Ovary (tissue), 9 donors: Measurements from ENCODE around the gene PDCD2. TPM values are rescaled to one million over a fixed set of nuclear protein-coding genes. Genes with fewer than 3 reads are reported as not detected.
A peak's percentile ranks its signal among the peaks of the same experiment; 100 is the strongest.

ENCODE experiments used
- DNase-seq, 5 donors: peaks; one replicate each; pipeline ENCODE4 v3.0.0-alpha.2; 2019 to 2020
- H3K27ac ChIP-seq, 2 donors: fragments of 200-600 bp; one replicate each; pipeline versions ENCODE4 v1.5.1 to v1.8.0; 2019 to 2022
- H3K27me3 ChIP-seq: fragments of 200-600 bp; one replicate; pipeline ENCODE4 v1.8.0; 2022
- H3K36me3 ChIP-seq: fragments of 200-600 bp; sonication (generic); one replicate; pipeline ENCODE4 v1.5.1; 2019
- H3K4me1 ChIP-seq: one replicate; pipeline ENCODE4 v1.8.1; 2013; ENCODE audit warnings: mild to moderate bottlenecking, moderate library complexity; ENCODE audit not compliant: insufficient read depth
- H3K4me3 ChIP-seq: fragments of 200-600 bp; sonication (generic); one replicate; pipeline ENCODE4 v1.5.1; 2017
- H3K9me3 ChIP-seq, 2 donors: fragments of 200-600 bp in 1 of 2; sonication (generic) in 1 of 2; one replicate each; pipeline versions ENCODE4 v1.5.1 to v1.8.1; 2013 to 2019; ENCODE audit warnings: mild to moderate bottlenecking in 1 of 2, moderate library complexity in 1 of 2
- EP300 ChIP-seq: sonication (generic); formaldehyde crosslinking; IDR thresholded peaks from one replicate; pipeline ENCODE4 v1.6.1; 2017; ENCODE audit warnings: antibody characterized with exemption
- POLR2A ChIP-seq: fragments of 450-650 bp; IDR thresholded peaks from one replicate; pipeline ENCODE4 v1.6.1; 2017; ENCODE audit warnings: antibody characterized with exemption, mild to moderate bottlenecking, moderate library complexity
- WGBS, 3 donors: extraction: QIAGEN DNeasy Blood & Tissue Kit in 1 of 3; methylation state at CpG; one replicate each; pipeline versions ENCODE4 v1.1.5 to v1.1.7; 2013 to 2017; 5-methylcytosine and 5-hydroxymethylcytosine counted together
- intact Hi-C, 4 donors: fragments of 100-400 bp; cut with DNase I; formaldehyde crosslinking; loops; one replicate each; pipeline versions ENCODE4 v1.11.0 to v1.15.1; 2022 to 2023
- polyA plus RNA-seq, 2 donors: library from polyadenylated mRNA; stranded (reverse); fragments of 200-250 nt in 1 of 2; fragments of 350-450 nt in 1 of 2; fragmentation: Illumina TruSeq in 1 of 2; extraction: RNeasy Lipid Tissue Mini Kit (QIAGEN cat#74804) in 1 of 2; gene quantifications; one replicate each; pipeline ENCODE4 v1.2.3, GENCODE V29; 2013 to 2014
- total RNA-seq, 7 donors: library from RNA; depleted of rRNA in 2 of 7; stranded (reverse); fragments of >200 nt in 2 of 7; fragmentation: NEBNext Ultra II Directional in 3 of 7; extraction: Animal tissue kit (Norgen Biotek cat#: 25700) in 3 of 7; gene quantifications; one replicate each; pipeline versions ENCODE4 v1.1.0 to v1.2.4, GENCODE V29; 2016 to 2023
- TF ChIP-seq, protein P1 (sequence below), 3 donors: fragments of 450-650 bp in 2 of 3; fragments of 200-600 bp in 1 of 3; IDR thresholded peaks; one replicate each; pipeline versions ENCODE4 v1.5.1 to v1.8.0; 2016 to 2022; ENCODE audit warnings: antibody characterized with exemption in 3 of 3, mild to moderate bottlenecking in 1 of 3
- donor health status: DM: no; HTN: no; CAD: no; lungs with moderate emphysema.
- donor health status: DM: no; HTN: no; CAD: no.
- donor health status: Bipolar disorder and iron deficiency.
- donor health status: DM: yes; HTN: yes; CAD: no.
- donor health status: DM: no; HTN: no; CAD: no.
- donor health status: DM: yes; HTN: yes; CAD: no.

Gene PDCD2
- total and polyA plus RNA-seq, 9 donors: 37.4 to 75.0 (median 51.2) TPM

DNA sequence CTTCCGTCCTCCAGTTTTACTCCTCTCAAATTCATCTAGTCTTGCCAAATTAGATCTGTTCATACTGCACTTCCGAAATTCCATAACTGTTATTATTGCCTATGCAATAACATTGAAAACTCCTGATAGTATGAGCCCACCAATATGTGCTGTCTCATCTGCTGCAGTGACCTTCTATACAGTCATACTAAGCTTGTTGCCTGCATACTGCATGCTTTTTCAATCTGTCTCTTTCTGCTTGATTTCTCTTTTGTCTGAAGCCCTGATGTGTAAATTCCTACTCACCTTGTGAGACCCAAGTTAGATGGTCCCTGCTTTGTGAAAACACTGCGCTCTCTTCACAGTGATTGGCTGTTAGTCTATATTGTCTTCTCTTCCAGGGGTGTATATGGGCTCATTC, 29.1 kb downstream of the PDCD2 start:
- TF ChIP-seq, protein P1, sequence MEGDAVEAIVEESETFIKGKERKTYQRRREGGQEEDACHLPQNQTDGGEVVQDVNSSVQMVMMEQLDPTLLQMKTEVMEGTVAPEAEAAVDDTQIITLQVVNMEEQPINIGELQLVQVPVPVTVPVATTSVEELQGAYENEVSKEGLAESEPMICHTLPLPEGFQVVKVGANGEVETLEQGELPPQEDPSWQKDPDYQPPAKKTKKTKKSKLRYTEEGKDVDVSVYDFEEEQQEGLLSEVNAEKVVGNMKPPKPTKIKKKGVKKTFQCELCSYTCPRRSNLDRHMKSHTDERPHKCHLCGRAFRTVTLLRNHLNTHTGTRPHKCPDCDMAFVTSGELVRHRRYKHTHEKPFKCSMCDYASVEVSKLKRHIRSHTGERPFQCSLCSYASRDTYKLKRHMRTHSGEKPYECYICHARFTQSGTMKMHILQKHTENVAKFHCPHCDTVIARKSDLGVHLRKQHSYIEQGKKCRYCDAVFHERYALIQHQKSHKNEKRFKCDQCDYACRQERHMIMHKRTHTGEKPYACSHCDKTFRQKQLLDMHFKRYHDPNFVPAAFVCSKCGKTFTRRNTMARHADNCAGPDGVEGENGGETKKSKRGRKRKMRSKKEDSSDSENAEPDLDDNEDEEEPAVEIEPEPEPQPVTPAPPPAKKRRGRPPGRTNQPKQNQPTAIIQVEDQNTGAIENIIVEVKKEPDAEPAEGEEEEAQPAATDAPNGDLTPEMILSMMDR (IDR thresholded peaks at IDR 0.05): no peak
- TF ChIP-seq POLR2A: no peak
- TF ChIP-seq EP300: no peak
- WGBS, 3 donors: 39 to 43% (median 41%) methylated on average over 3 of the region's 3 CpGs
- Histone ChIP-seq H3K4me1 (peaks cover 7% of the 10 kb centered on the region), H3K36me3 (no peaks in the 10 kb centered on the region), H3K27me3 (no peaks in the 10 kb centered on the region), H3K27ac (no peak overlapping the region), H3K4me3 (peak overlapping the region; percentile 84), H3K9me3 (no peaks in the 10 kb centered on the region)
- intact Hi-C loops: no loop called here
- no peak for DNase-seq

DNA sequence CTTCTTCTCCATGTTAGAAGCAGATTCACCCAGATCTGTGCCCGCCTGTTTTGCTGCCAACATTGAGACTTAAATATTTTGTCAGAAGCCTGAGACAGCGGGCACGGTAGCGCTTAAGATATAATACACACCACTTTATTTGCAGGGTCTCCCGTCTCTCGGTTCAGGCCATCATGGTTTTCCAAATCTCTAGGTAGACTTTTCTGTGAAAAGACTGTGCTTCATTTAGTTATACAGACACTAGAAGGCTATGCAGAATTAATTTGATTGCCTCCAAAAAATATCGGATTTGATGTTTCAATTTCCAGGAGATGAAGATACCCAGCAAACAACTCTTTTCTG, 29.7 kb downstream of the PDCD2 start:
- DNase-seq: no peak
- no peaks in the 10 kb centered on the region for H3K36me3 ChIP-seq
- TF ChIP-seq EP300 (no peak), POLR2A (no peak)
- TF ChIP-seq, protein P1 (IDR thresholded peaks at IDR 0.05): no peak
- H3K27me3 ChIP-seq: no peaks in the 10 kb centered on the region
- H3K27ac ChIP-seq: peak overlapping the region in 1 of 2 donors; percentile 78
- intact Hi-C loops: loop anchor here in 1 of 4 donors (5.0 kb wide), 1 partner anchor 802 kb away; the partner anchor contains the start of genes DYNLT2 and ERMARD
- peaks cover 7% of the 10 kb centered on the region for H3K4me1 ChIP-seq
- WGBS, 3 donors: 0 to 1% (median 1%) methylated on average over 7 of the region's 7 CpGs
- peak overlapping the region; percentile 84 for H3K4me3 ChIP-seq
- no peaks in the 10 kb centered on the region for H3K9me3 ChIP-seq

DNA sequence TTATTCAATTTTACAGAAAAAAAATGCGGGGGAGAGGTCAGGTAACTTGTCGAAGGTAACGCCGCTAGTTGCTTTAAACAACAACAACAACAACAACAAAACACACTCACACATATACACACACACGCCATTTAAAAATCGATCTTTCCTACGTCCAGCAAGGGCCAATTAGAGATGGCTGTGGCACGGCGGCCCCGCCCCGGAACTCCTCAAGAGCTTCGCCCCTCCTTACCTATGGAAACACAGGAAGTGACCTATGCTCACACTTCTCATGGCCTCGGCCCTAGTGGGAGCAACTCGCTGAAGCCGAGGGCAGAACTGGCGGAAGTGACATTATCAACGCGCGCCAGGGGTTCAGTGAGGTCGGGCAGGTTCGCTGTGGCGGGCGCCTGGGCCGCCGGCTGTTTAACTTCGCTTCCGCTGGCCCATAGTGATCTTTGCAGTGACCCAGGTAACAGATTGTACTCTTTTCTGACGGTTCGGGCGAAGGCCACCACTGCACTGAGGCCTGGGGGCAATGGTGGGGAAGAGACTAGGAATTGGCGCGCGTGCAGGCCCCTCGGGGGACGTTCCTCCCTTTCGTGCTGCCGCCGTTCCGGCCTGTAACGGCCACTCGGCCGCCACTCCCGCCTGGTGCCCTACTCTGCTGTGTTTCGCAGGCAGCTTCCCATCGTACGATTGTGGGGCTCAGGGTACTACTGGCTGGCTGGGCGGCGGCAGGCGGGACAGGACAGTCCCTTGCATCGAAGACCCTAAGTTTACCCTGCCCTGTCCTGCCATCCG, 30.2 kb downstream of the PDCD2 start, which contains the start of gene TBP:
Gene TBP (plus strand): TSS at position 357 of the 783 bp plus-strand sequence. CDS start 2,661 bp downstream, outside the sequence.
- no peaks in the 10 kb centered on the region for H3K36me3 ChIP-seq
- peak within 1 kb of the TSS; percentile 47 to 85 for H3K27ac ChIP-seq
- no peaks in the 10 kb centered on the region for H3K27me3 ChIP-seq
- H3K4me1 ChIP-seq: peaks cover 7% of the 10 kb centered on the region
- peak; percentile 95 to 98 (median 96) for DNase-seq
- intact Hi-C loops: loop anchor here in 1 of 4 donors (5.0 kb wide), 1 partner anchor 802 kb away; the partner anchor contains the start of genes DYNLT2 and ERMARD
- H3K4me3 ChIP-seq: peak within 1 kb of the TSS; percentile 84
- 0 to 2% (median 0%) methylated on average over 46 to 51 of the region's 51 CpGs for WGBS, 3 donors
- H3K9me3 ChIP-seq: no peaks in the 10 kb centered on the region
- TF ChIP-seq POLR2A: peak; percentile 61
- TF ChIP-seq, protein P1 (IDR thresholded peaks at IDR 0.05): no peak

DNA sequence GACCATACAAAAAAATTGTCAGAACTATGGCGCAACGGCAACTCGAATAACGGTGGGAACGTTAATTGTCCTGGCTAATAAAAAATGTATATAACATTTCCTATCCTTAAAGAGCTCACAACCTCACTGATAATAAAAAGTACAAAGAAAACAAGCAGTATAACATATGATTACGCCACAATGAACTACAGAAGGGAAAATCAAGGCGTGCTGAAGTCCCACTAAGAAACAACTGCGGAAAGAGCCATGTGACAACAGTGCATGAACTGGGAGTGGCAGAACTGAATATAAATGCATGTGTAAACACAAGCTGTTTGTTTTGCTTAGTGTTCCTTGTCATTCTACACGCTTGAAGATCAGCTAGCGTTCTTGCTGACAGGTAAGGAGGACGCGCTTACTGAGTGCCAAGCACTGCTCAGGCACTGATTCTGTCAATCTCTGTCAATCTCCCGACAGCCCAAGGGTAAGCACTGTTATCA, 30.9 kb downstream of the PDCD2 start:
- Histone ChIP-seq H3K4me1 (peaks cover 7% of the 10 kb centered on the region), H3K27ac (peak overlapping the region; percentile 31 to 85), H3K4me3 (peak overlapping the region; percentile 84), H3K9me3 (no peaks in the 10 kb centered on the region), H3K27me3 (no peaks in the 10 kb centered on the region), H3K36me3 (no peaks in the 10 kb centered on the region)
- 0 to 1% (median 0%) methylated on average over 13 of the region's 13 CpGs for WGBS, 3 donors
- intact Hi-C loops: loop anchor here in 1 of 4 donors (5.0 kb wide), 1 partner anchor 801 kb away; the partner anchor contains the start of genes DYNLT2 and ERMARD
- no peak for TF ChIP-seq POLR2A
- TF ChIP-seq EP300: no peak
- TF ChIP-seq, protein P1 (IDR thresholded peaks at IDR 0.05): no peak
- DNase-seq: peak in 3 of 5 donors; percentile 25 to 42 (median 28)
